Left lung (tissue), 14 donors: Measurements from ENCODE around the gene TNFSF15. TPM values are rescaled to one million over a fixed set of nuclear protein-coding genes. Genes with fewer than 3 reads are reported as not detected.

ENCODE experiments used
- ATAC-seq: fragments of 200-7000 bp; cut with Tn5 transposase; one replicate; pipeline ENCODE4 v1.9.1; 2020; ENCODE audit warnings: moderate library complexity
- DNase-seq, 4 donors: peaks; one replicate each; pipeline ENCODE4 v3.0.0-alpha.2; 2013 to 2020
- H3K27ac ChIP-seq, 2 donors: fragments of 200-600 bp; sonication (generic) in 1 of 2; one replicate each; pipeline versions ENCODE4 v1.5.0 to v1.8.0; 2020 to 2021
- H3K27me3 ChIP-seq, 2 donors: fragments of 200-600 bp; sonication (generic) in 1 of 2; one replicate each; pipeline versions ENCODE4 v1.5.0 to v1.8.0; 2020 to 2021
- H3K36me3 ChIP-seq, 2 donors: fragments of 200-600 bp; sonication (generic) in 1 of 2; one replicate each; pipeline versions ENCODE4 v1.5.0 to v1.8.0; 2020 to 2021
- H3K4me1 ChIP-seq, 2 donors: fragments of 200-600 bp; one replicate each; pipeline ENCODE4 v1.8.0; 2021
- H3K4me3 ChIP-seq, 2 donors: fragments of 200-600 bp; sonication (generic) in 1 of 2; one replicate each; pipeline versions ENCODE4 v1.5.0 to v1.8.0; 2020 to 2021; ENCODE audit warnings: mild to moderate bottlenecking in 1 of 2
- H3K9me3 ChIP-seq, 2 donors: fragments of 200-600 bp; sonication (generic) in 1 of 2; one replicate each; pipeline versions ENCODE4 v1.5.0 to v1.8.0; 2020 to 2021
- intact Hi-C, 2 donors: fragments of 100-400 bp; cut with DNase I; formaldehyde crosslinking; loops; one replicate each; pipeline versions ENCODE4 v1.11.2 to v1.14.2; 2022
- long read RNA-seq, 12 donors: library from polyadenylated mRNA in 2 of 12; unstranded in 2 of 12; transcript quantifications; one replicate each; pipeline ENCODE4 v2.0.0 and lab custom pipeline, GENCODE V29; 2019 to 2026
- polyA plus RNA-seq, 6 donors: library from polyadenylated mRNA; unstranded; fragments of 120-200 nt; gene quantifications; one replicate each; pipeline ENCODE4 v1.2.1, GENCODE V29; 2013; ENCODE audit not compliant: insufficient read length in 6 of 6
- total RNA-seq, 2 donors: library from RNA; stranded (reverse); fragmentation: NEBNext Ultra II Directional; extraction: Animal tissue kit (Norgen Biotek cat#: 25700); gene quantifications; one replicate each; pipeline ENCODE4 v1.2.1, GENCODE V29; 2021
- TF ChIP-seq, protein P1 (sequence below), 2 donors: fragments of 200-600 bp; sonication (generic) in 1 of 2; IDR thresholded peaks; one replicate each; pipeline versions ENCODE4 v1.5.0 to v1.8.0; 2021; ENCODE audit warnings: antibody characterized with exemption in 2 of 2
- donor health status: DM: no; HTN: yes; CAD: no.
- donor health status: DM: no; HTN: no; CAD: no.

The TNFSF15 gene
- total RNA-seq: 10 to 100 TPM; 11.5 to 20.5 TPM
- 10 to 100 TPM in 4 of 6 donors, 1 to 10 TPM in 2; 9.0 to 22.8 (median 12.8) TPM for polyA plus RNA-seq
- long read RNA-seq, donor 1, full-length matches to known transcripts: 5 of 5 reads
- long read RNA-seq, donor 1, partial matches to known transcripts: 0 of 5 reads
- long read RNA-seq, donor 1, other reads (novel, unspliced or antisense): 0 of 5 reads
- long read RNA-seq, donor 2, full-length matches to known transcripts: 4 of 4 reads
- long read RNA-seq, donor 2, partial matches to known transcripts: 0 of 4 reads
- long read RNA-seq, donor 2, other reads (novel, unspliced or antisense): 0 of 4 reads
- long read RNA-seq, donor 3: 0 reads
- long read RNA-seq, donor 4, full-length matches to known transcripts: 11 of 13 reads
- long read RNA-seq, donor 4, partial matches to known transcripts: 0 of 13 reads
- long read RNA-seq, donor 4, other reads (novel, unspliced or antisense): 2 of 13 reads
- long read RNA-seq, donor 5, full-length matches to known transcripts: 2 of 2 reads
- long read RNA-seq, donor 5, partial matches to known transcripts: 0 of 2 reads
- long read RNA-seq, donor 5, other reads (novel, unspliced or antisense): 0 of 2 reads
- long read RNA-seq, donor 6, full-length matches to known transcripts: 3 of 3 reads
- long read RNA-seq, donor 6, partial matches to known transcripts: 0 of 3 reads
- long read RNA-seq, donor 6, other reads (novel, unspliced or antisense): 0 of 3 reads
- long read RNA-seq, donor 7, full-length matches to known transcripts: 3 of 3 reads
- long read RNA-seq, donor 7, partial matches to known transcripts: 0 of 3 reads
- long read RNA-seq, donor 7, other reads (novel, unspliced or antisense): 0 of 3 reads
- long read RNA-seq, donor 8, full-length matches to known transcripts: 6 of 6 reads
- long read RNA-seq, donor 8, partial matches to known transcripts: 0 of 6 reads
- long read RNA-seq, donor 8, other reads (novel, unspliced or antisense): 0 of 6 reads
- long read RNA-seq, donor 9: 0 reads
- long read RNA-seq, donor 10: 0 reads
- long read RNA-seq, donor 11: 0 reads
- long read RNA-seq, donor 12, full-length matches to known transcripts: 6 of 6 reads
- long read RNA-seq, donor 12, partial matches to known transcripts: 0 of 6 reads
- long read RNA-seq, donor 12, other reads (novel, unspliced or antisense): 0 of 6 reads

DNA sequence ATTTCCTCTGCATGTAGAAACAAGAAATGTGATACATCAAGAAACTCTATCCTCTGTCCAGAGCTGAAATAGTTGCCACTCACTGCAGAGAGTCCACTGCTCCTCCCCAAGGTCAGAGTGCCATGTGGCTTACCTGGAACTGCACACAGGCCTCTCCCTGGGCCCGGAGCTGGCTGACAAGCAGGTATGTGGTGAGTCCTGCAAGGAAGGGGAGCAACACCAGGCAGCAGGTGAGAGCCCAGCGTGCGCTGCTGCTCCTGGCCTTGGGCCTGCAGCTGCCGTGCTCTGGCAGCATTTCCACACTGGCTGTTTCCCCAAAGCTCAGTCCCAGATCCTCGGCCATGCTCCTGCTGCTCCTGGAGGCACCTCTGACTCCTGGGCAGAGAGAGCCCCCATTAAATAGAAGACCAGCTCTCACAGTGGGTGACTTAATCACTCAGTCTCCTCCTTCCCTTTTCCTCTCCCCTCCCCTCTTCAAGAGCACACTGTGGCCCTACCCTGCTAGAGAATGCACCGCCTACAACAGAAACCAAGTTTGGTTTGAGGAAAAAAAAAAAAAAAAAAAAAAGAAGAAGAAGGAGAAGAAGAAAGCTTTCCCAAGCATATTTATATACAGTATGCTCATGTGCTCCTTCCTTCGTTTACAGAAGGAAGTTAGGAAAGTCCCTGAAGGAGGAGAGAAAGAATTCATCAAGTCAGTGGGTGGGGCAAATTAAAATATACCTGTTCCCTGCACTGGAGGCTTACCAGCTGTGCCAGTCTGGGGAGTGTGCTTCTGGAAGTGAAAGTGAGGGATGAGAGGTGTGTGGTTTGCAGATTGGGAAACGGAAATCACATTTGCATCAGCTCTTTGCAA, at the start of gene TNFSF15:
Gene TNFSF15 (minus strand): TSS at position 370 of the 856 bp plus-strand sequence. CDS start 27 bp downstream, at position 343.
- intact Hi-C loops: no loop called here
- Histone ChIP-seq H3K27me3 (no peaks in the 10 kb centered on the region), H3K4me1 (peaks cover 16 to 31% of the 10 kb centered on the region in 2 donors), H3K36me3 (no peaks in the 10 kb centered on the region), H3K27ac (peak within 1 kb of the TSS; percentile 77 to 82), H3K9me3 (no peaks in the 10 kb centered on the region), H3K4me3 (peak within 1 kb of the TSS; percentile 5 to 24)
- peak; percentile 93 for ATAC-seq
- TF ChIP-seq, protein P1, sequence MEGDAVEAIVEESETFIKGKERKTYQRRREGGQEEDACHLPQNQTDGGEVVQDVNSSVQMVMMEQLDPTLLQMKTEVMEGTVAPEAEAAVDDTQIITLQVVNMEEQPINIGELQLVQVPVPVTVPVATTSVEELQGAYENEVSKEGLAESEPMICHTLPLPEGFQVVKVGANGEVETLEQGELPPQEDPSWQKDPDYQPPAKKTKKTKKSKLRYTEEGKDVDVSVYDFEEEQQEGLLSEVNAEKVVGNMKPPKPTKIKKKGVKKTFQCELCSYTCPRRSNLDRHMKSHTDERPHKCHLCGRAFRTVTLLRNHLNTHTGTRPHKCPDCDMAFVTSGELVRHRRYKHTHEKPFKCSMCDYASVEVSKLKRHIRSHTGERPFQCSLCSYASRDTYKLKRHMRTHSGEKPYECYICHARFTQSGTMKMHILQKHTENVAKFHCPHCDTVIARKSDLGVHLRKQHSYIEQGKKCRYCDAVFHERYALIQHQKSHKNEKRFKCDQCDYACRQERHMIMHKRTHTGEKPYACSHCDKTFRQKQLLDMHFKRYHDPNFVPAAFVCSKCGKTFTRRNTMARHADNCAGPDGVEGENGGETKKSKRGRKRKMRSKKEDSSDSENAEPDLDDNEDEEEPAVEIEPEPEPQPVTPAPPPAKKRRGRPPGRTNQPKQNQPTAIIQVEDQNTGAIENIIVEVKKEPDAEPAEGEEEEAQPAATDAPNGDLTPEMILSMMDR (IDR thresholded peaks at IDR 0.05): no peak
- DNase-seq: peak; percentile 31 to 83 (median 54)

DNA sequence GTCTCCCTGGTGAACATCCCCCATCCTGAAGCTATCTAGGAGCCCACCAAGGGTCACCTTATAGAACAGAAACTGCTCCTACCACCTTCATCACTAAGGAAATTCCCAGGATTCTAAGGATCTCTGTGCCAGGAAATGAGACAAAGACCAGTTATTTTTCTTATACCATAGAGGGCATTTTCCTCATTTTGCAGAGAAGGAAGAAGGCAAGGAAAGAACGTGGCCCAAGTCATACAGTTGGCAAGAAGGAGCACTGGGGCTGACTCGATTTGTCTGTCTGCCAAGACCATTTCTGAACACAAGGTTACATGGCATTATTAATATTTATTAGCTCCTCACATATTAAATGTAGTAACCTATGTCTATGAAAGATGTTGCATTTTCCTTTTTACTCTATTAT, 49.6 kb upstream of the TNFSF15 start:
- H3K27me3 ChIP-seq: no peaks in the 10 kb centered on the region
- no peak overlapping the region for H3K4me3 ChIP-seq
- peaks cover 10 to 17% of the 10 kb centered on the region in 2 donors for H3K4me1 ChIP-seq
- intact Hi-C loops: no loop called here
- TF ChIP-seq, protein P1 (IDR thresholded peaks at IDR 0.05): no peak
- H3K27ac ChIP-seq: no peak overlapping the region
- no peaks in the 10 kb centered on the region for H3K9me3 ChIP-seq
- ATAC-seq: no peak
- H3K36me3 ChIP-seq: no peaks in the 10 kb centered on the region
- DNase-seq: no peak

DNA sequence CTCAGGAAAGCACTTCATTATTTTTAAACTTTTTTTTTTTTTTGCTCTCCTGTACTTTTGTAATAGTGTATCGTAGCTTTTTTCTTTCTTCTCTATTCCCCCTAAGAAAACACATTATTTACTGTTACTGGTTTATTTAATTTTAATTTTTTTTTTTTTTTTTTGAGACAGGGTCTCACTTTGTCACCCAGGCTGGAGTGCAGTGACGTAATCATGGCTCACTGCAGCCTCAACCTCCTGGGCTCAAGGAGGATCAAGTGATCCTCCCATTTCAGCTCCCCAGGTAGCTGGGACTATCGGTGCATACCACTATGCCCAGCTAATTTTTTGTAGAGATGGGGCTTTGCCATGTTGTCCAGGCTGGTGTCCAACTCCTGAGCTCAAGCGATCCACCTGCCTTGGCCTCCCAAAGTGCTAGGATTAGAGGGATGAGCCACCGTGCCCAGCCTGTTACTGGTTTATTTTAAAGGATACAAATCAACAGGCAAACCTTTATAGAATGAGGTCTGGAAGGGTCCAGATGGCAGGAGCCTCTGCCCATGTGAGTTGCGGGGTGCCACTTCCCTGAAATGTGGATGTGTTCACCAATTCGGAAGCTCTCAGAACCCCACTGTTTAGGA, 49.0 kb upstream of the TNFSF15 start:
- H3K4me3 ChIP-seq: no peak overlapping the region
- peaks cover 14 to 17% of the 10 kb centered on the region in 2 donors for H3K4me1 ChIP-seq
- H3K36me3 ChIP-seq: no peaks in the 10 kb centered on the region
- intact Hi-C loops: no loop called here
- DNase-seq (no peak), ATAC-seq (no peak)
- H3K9me3 ChIP-seq: no peaks in the 10 kb centered on the region
- no peak overlapping the region for H3K27ac ChIP-seq
- TF ChIP-seq, protein P1 (IDR thresholded peaks at IDR 0.05): no peak
- H3K27me3 ChIP-seq: no peaks in the 10 kb centered on the region

DNA sequence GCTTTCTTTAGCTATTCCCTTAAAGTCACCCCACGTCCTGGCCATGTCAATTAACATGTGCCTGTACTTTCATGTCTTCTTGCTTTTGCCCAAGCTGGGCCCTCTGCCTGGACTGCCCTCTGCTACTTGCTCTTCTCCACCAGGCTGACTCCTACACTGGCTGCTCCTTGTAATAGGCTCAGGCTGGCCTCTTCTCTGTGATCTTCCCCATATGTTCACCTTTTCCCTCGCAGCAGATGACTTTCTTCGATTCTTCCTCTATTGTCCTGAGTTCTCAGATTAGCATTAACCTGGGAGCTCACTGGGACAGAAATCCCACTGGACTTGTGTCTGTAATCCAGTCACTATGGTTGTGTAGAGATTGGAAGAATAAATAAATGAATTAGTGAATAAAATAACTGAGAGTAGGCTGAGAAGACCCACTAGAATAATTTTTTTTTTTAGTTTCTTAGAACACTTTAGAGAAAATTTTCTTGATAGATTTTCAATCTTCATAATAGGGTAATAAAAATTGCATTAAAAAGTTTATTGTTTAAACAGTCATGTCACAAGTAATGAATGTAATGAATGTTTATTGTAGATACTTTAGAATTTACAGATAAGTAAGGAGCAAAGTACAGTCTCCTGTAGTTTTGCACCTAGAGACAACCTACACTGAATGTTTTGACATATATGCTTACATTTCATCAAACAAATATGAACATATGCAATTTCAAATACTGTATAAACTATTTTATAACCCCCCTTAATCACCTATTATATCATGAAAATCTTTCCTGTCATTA, 47.4 kb upstream of the TNFSF15 start:
- ATAC-seq (no peak), DNase-seq (no peak)
- Histone ChIP-seq H3K4me3 (no peak overlapping the region), H3K27ac (no peak overlapping the region), H3K36me3 (no peaks in the 10 kb centered on the region), H3K4me1 (peaks cover 17 to 18% of the 10 kb centered on the region in 2 donors), H3K27me3 (no peaks in the 10 kb centered on the region), H3K9me3 (no peaks in the 10 kb centered on the region)
- intact Hi-C loops: no loop called here
- TF ChIP-seq, protein P1 (IDR thresholded peaks at IDR 0.05): no peak
